Calu3 (cell line): ENCODE data around the gene NCOR1. TPM values are rescaled to one million over a fixed set of nuclear protein-coding genes. Genes with fewer than 3 reads are reported as not detected.

Experiments used
- BruUV-seq: library from RNA; stranded (reverse); fragments of 400-500 nt; replicated peaks from 2 replicates; lab custom pipeline; 2021; lab: Mats Ljungman, UMichigan
- CTCF ChIA-PET: fragments of 300-600 bp; sonication (Branson Sonifier 250); formaldehyde crosslinking; loops from one replicate; lab custom pipeline; 2022; ENCODE audit warnings: antibody characterized with exemption; lab: Charles Lee
- DNase-seq: peaks from one replicate; pipeline ENCODE4 v3.0.0; 2022
- H3K27ac Mint-ChIP-seq: one replicate; pipeline ENCODE4 v1.8.0; 2022; ENCODE audit warnings: mixed read lengths; ENCODE audit not compliant: unreplicated experiment
- H3K27me3 Mint-ChIP-seq: one replicate; pipeline ENCODE4 v1.8.0; 2022; ENCODE audit warnings: mixed read lengths; ENCODE audit not compliant: unreplicated experiment
- H3K36me3 Mint-ChIP-seq: one replicate; pipeline ENCODE4 v1.8.0; 2022; ENCODE audit warnings: mild to moderate bottlenecking, moderate library complexity, mixed read lengths; ENCODE audit not compliant: insufficient read depth, unreplicated experiment
- H3K4me1 Mint-ChIP-seq: one replicate; pipeline ENCODE4 v1.8.0; 2022; ENCODE audit warnings: mild to moderate bottlenecking, low read depth, mixed read lengths; ENCODE audit not compliant: unreplicated experiment
- H3K4me3 Mint-ChIP-seq: one replicate; pipeline ENCODE4 v1.8.0; 2022; ENCODE audit warnings: mild to moderate bottlenecking, low read depth, moderate library complexity, mixed read lengths; ENCODE audit not compliant: unreplicated experiment
- H3K9me3 Mint-ChIP-seq: one replicate; pipeline ENCODE4 v1.8.0; 2022; ENCODE audit warnings: low read depth, mixed read lengths; ENCODE audit not compliant: unreplicated experiment
- intact Hi-C: fragments of 100-400 bp; cut with micrococcal nuclease; formaldehyde crosslinking; loops from one replicate; pipeline ENCODE4 v1.10.0; 2022; ENCODE audit not compliant: unreplicated experiment
- total RNA-seq: library from RNA; stranded (reverse); gene quantifications from 2 replicates; pipeline ENCODE4 v1.2.3, GENCODE V29; 2022
- TF ChIP-seq, protein P1 (sequence below): fragments of 200-600 bp; IDR thresholded peaks from one replicate; pipeline ENCODE4 v1.8.0; 2022; ENCODE audit warnings: antibody characterized with exemption; ENCODE audit not compliant: unreplicated experiment

The NCOR1 gene
- total RNA-seq, 1 experiment from 2014 or later, result 84.0 TPM

- H3K4me1 Mint-ChIP-seq, result peaks cover 8% of the 10 kb centered on the region
- BruUV-seq, result no TSS peak
- TF ChIP-seq, protein P1, sequence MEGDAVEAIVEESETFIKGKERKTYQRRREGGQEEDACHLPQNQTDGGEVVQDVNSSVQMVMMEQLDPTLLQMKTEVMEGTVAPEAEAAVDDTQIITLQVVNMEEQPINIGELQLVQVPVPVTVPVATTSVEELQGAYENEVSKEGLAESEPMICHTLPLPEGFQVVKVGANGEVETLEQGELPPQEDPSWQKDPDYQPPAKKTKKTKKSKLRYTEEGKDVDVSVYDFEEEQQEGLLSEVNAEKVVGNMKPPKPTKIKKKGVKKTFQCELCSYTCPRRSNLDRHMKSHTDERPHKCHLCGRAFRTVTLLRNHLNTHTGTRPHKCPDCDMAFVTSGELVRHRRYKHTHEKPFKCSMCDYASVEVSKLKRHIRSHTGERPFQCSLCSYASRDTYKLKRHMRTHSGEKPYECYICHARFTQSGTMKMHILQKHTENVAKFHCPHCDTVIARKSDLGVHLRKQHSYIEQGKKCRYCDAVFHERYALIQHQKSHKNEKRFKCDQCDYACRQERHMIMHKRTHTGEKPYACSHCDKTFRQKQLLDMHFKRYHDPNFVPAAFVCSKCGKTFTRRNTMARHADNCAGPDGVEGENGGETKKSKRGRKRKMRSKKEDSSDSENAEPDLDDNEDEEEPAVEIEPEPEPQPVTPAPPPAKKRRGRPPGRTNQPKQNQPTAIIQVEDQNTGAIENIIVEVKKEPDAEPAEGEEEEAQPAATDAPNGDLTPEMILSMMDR, result no peak
- H3K36me3 Mint-ChIP-seq, result no peaks in the 10 kb centered on the region
- no peak overlapping the region for H3K4me3 Mint-ChIP-seq
- DNase-seq, result no peak
- H3K27me3 Mint-ChIP-seq, result no peaks in the 10 kb centered on the region
- H3K9me3 Mint-ChIP-seq, result no peaks in the 10 kb centered on the region
- H3K27ac Mint-ChIP-seq, result no peak overlapping the region
- intact Hi-C loops, result no loop called here
- CTCF ChIA-PET, result no interaction called here
These were observed 43.6 kb upstream of the NCOR1 start for GRCh38 chr17:16258901-16259300.

GRCh38 chr17:16255481-16255921 is 40.2 kb upstream of the NCOR1 start:
- H3K36me3 Mint-ChIP-seq, result no peaks in the 10 kb centered on the region
- no peaks in the 10 kb centered on the region for H3K27me3 Mint-ChIP-seq
- TF ChIP-seq, protein P1, result no peak
- no peak overlapping the region for H3K27ac Mint-ChIP-seq
- H3K9me3 Mint-ChIP-seq, result no peaks in the 10 kb centered on the region
- intact Hi-C loops, result no loop called here
- H3K4me1 Mint-ChIP-seq, result peaks cover 8% of the 10 kb centered on the region
- no peak for DNase-seq
- CTCF ChIA-PET, result no interaction called here
- H3K4me3 Mint-ChIP-seq, result no peak overlapping the region
- no TSS peak for BruUV-seq

- Mint-ChIP-seq H3K27ac (no peak overlapping the region), H3K36me3 (no peaks in the 10 kb centered on the region), H3K27me3 (no peaks in the 10 kb centered on the region), H3K9me3 (no peaks in the 10 kb centered on the region), H3K4me1 (peaks cover 8% of the 10 kb centered on the region), H3K4me3 (no peak overlapping the region)
- no peak for DNase-seq
- CTCF ChIA-PET, result no interaction called here
- TF ChIP-seq, protein P1, result no peak
- intact Hi-C loops, result no loop called here
- no TSS peak for BruUV-seq
These were observed 39.6 kb upstream of the NCOR1 start for GRCh38 chr17:16254773-16255400.

DNA sequence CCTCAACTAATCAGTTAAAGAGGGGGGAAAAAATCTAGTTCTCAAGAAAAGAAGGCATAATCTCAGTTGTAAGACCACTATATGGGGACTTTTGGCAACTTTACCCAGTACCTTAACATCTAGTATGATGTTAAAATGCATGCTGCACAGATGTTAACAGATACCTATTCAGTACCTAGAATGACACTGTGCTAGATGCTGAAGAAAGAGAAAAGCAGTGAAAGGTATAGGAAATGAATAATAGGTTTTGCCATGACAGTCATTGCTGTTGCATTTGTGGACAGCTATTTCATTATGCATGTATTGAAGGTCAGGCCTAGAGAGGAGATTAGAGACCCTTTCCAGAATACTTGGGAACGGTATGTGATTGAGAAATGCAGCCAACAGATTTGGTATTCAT is 36.2 kb upstream of the NCOR1 start:
- H3K27me3 Mint-ChIP-seq, result no peaks in the 10 kb centered on the region
- peaks cover 18% of the 10 kb centered on the region for H3K4me1 Mint-ChIP-seq
- intact Hi-C loops, result no loop called here
- H3K4me3 Mint-ChIP-seq, result no peak overlapping the region
- no TSS peak for BruUV-seq
- no peaks in the 10 kb centered on the region for H3K36me3 Mint-ChIP-seq
- H3K9me3 Mint-ChIP-seq, result no peaks in the 10 kb centered on the region
- CTCF ChIA-PET, result interaction anchor here (0.7 kb wide), 1 partner anchor 106 kb away, joined by 3 read pairs; no protein-coding TSS in a partner anchor
- TF ChIP-seq, protein P1, result no peak
- no peak overlapping the region for H3K27ac Mint-ChIP-seq
- no peak for DNase-seq
